ENCODE results near the gene IMPA2.

DNA sequence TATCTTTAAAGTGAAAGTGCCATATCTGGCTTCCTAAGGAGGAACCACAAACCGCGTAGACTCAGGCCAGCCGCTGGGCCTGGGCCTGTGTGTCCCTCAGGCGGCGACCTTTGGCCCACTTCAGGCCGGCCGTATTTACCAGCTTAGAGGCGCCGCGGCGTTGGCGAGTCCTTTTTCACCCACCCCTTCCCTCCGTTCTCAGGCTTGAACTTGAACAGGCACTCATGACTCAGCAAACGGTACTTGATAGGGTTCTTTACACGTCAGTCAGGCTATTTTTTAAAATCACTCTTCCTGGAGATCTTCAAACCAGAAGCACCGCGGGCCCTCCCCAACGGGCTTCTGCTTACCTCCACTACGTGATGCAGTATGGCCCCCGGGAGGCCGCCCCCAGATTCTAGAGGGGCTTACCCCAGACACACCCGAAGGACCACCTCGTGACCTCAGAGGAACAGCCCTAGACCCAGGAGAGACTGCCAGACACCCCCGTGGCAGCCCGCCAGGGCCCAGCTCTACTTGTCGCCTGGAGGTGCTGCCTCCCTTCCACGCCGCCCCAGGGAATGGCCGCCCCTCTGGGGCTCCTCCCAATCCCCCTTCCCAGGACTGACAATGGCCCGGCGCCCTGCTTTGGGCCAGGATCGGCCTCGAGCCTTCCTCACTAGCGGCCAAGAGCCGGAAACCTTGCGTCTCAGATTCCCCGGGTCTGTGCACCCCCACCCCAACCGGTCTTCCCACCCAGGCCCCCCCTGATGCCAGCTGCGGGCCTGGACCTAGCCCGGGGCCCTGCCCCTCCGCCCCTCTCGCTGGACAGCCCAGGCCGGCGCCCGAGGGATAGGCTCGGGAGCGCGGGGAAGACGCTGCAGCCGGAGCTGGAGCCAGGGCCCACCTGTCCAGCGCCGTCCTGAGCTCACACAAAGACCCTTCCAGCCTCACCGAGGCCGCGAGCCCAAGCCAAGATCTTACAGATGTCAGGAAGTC, 33.8 kb upstream of the IMPA2 start:
- TF ChIP-seq POLR2A (IDR thresholded peaks at IDR 0.05), result no peak
- TF ChIP-seq, protein P1, sequence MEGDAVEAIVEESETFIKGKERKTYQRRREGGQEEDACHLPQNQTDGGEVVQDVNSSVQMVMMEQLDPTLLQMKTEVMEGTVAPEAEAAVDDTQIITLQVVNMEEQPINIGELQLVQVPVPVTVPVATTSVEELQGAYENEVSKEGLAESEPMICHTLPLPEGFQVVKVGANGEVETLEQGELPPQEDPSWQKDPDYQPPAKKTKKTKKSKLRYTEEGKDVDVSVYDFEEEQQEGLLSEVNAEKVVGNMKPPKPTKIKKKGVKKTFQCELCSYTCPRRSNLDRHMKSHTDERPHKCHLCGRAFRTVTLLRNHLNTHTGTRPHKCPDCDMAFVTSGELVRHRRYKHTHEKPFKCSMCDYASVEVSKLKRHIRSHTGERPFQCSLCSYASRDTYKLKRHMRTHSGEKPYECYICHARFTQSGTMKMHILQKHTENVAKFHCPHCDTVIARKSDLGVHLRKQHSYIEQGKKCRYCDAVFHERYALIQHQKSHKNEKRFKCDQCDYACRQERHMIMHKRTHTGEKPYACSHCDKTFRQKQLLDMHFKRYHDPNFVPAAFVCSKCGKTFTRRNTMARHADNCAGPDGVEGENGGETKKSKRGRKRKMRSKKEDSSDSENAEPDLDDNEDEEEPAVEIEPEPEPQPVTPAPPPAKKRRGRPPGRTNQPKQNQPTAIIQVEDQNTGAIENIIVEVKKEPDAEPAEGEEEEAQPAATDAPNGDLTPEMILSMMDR (IDR thresholded peaks at IDR 0.05), result no peak

All from testis (tissue), 2 donors.